IPS DF 6.9 (cell line): ENCODE data around the gene BCAS3.
A peak's percentile ranks its signal among the peaks of the same experiment; 100 is the strongest.

Experiments used
- DNase-seq: peaks from one replicate; pipeline ENCODE4 v3.0.0-alpha.2; 2013; ENCODE audit warnings: low read depth, low spot score
- H3K27ac ChIP-seq: one replicate; pipeline ENCODE4 v1.5.1; 2013; ENCODE audit warnings: low read length, control low read depth
- H3K27me3 ChIP-seq: 2 replicates; pipeline ENCODE4 v1.6.1; 2013; ENCODE audit warnings: mild to moderate bottlenecking, low read length; ENCODE audit not compliant: control insufficient read depth, insufficient read depth
- H3K36me3 ChIP-seq: 2 replicates; pipeline ENCODE4 v1.6.1; 2013; ENCODE audit warnings: low read length; ENCODE audit not compliant: control insufficient read depth, insufficient read depth
- H3K4me1 ChIP-seq: 2 replicates; pipeline ENCODE4 v1.6.1; 2013; ENCODE audit warnings: low read length; ENCODE audit not compliant: control insufficient read depth, insufficient read depth
- H3K4me3 ChIP-seq: 2 replicates; pipeline ENCODE4 v1.5.1; 2013; ENCODE audit warnings: mild to moderate bottlenecking, low read length
- H3K9me3 ChIP-seq: 2 replicates; pipeline ENCODE4 v1.6.1; 2013; ENCODE audit warnings: low read length, inconsistent platforms; ENCODE audit not compliant: control insufficient read depth, insufficient read depth
- WGBS: extraction: QIAGEN DNeasy Blood & Tissue Kit; methylation state at CpG from one replicate; pipeline ENCODE4 v1.1.7; 2013; ENCODE audit warnings: mixed read lengths, missing lambda C conversion rate; ENCODE audit not compliant: insufficient read length, insufficient coverage; 5-methylcytosine and 5-hydroxymethylcytosine counted together

The BCAS3 gene

GRCh38 chr17:61390479-61390791, 712.8 kb downstream of the BCAS3 start:
- no peaks in the 10 kb centered on the region for H3K9me3 ChIP-seq
- H3K36me3 ChIP-seq: no peaks in the 10 kb centered on the region
- no CpG with 5 or more reads among the region's 11 CpGs for WGBS
- peaks cover 14% of the 10 kb centered on the region for H3K27me3 ChIP-seq
- H3K4me3 ChIP-seq: no peak overlapping the region
- H3K27ac ChIP-seq: no peak overlapping the region
- DNase-seq: no peak
- H3K4me1 ChIP-seq: 0 out of 2 replicates have a peak, but pooled peaks cover 2% of the 10 kb centered on the region

GRCh38 chr17:61391595-61392291, 714.1 kb downstream of the BCAS3 start:
- peaks cover 25% of the 10 kb centered on the region for H3K27me3 ChIP-seq
- DNase-seq: no peak
- no peaks in the 10 kb centered on the region for H3K36me3 ChIP-seq
- no peaks in the 10 kb centered on the region for H3K9me3 ChIP-seq
- no peak overlapping the region for H3K4me3 ChIP-seq
- H3K4me1 ChIP-seq: peaks cover 8% of the 10 kb centered on the region
- no CpG with 5 or more reads among the region's 19 CpGs for WGBS
- no peak overlapping the region for H3K27ac ChIP-seq

- no CpG with 5 or more reads among the region's 3 CpGs for WGBS
- no peaks in the 10 kb centered on the region for H3K36me3 ChIP-seq
- H3K4me1 ChIP-seq: peaks cover 9% of the 10 kb centered on the region
- no peak overlapping the region for H3K27ac ChIP-seq
- no peak for DNase-seq
- no peak overlapping the region for H3K4me3 ChIP-seq
- H3K9me3 ChIP-seq: no peaks in the 10 kb centered on the region
- peaks cover 32% of the 10 kb centered on the region for H3K27me3 ChIP-seq
Measured at GRCh38 chr17:61392679-61393078, 715.0 kb downstream of the BCAS3 start.

- no peak overlapping the region for H3K4me3 ChIP-seq
- H3K9me3 ChIP-seq: no peaks in the 10 kb centered on the region
- DNase-seq: no peak
- H3K27me3 ChIP-seq: peaks cover 40% of the 10 kb centered on the region
- no CpG with 5 or more reads among the region's 3 CpGs for WGBS
- H3K36me3 ChIP-seq: no peaks in the 10 kb centered on the region
- H3K4me1 ChIP-seq: peaks cover 9% of the 10 kb centered on the region
- no peak overlapping the region for H3K27ac ChIP-seq
Measured at GRCh38 chr17:61393550-61393903, 715.9 kb downstream of the BCAS3 start.

GRCh38 chr17:61393904-61394629, 716.4 kb downstream of the BCAS3 start:
- Histone ChIP-seq H3K27ac (no peak overlapping the region), H3K36me3 (no peaks in the 10 kb centered on the region), H3K4me3 (no peak overlapping the region), H3K9me3 (no peaks in the 10 kb centered on the region), H3K27me3 (peaks cover 46% of the 10 kb centered on the region), H3K4me1 (peaks cover 9% of the 10 kb centered on the region)
- no peak for DNase-seq
- no CpG with 5 or more reads among the region's 7 CpGs for WGBS

- Histone ChIP-seq H3K4me1 (peaks cover 11% of the 10 kb centered on the region), H3K27ac (no peak overlapping the region), H3K36me3 (no peaks in the 10 kb centered on the region), H3K9me3 (no peaks in the 10 kb centered on the region), H3K27me3 (peaks cover 51% of the 10 kb centered on the region), H3K4me3 (no peak overlapping the region)
- DNase-seq: no peak
- WGBS: no CpG with 5 or more reads among the region's 10 CpGs
Measured at GRCh38 chr17:61394630-61395408, 717.2 kb downstream of the BCAS3 start.

GRCh38 chr17:61395409-61395982, 717.8 kb downstream of the BCAS3 start:
- Histone ChIP-seq H3K36me3 (no peaks in the 10 kb centered on the region), H3K27me3 (peaks cover 53% of the 10 kb centered on the region), H3K4me3 (peak overlapping the region; percentile 7; the same call in 1 of the 2 replicates), H3K9me3 (no peaks in the 10 kb centered on the region), H3K27ac (no peak overlapping the region), H3K4me1 (peaks cover 11% of the 10 kb centered on the region)
- DNase-seq: no peak
- no CpG with 5 or more reads among the region's 38 CpGs for WGBS

GRCh38 chr17:61395983-61396585, 718.4 kb downstream of the BCAS3 start:
- Histone ChIP-seq H3K4me3 (peak overlapping the region; percentile 7; the same call in 1 of the 2 replicates), H3K27ac (no peak overlapping the region), H3K36me3 (no peaks in the 10 kb centered on the region), H3K27me3 (peaks cover 59% of the 10 kb centered on the region), H3K9me3 (no peaks in the 10 kb centered on the region), H3K4me1 (peaks cover 11% of the 10 kb centered on the region)
- WGBS: no CpG with 5 or more reads among the region's 63 CpGs
- DNase-seq: no peak

GRCh38 chr17:61396586-61397085, 719.0 kb downstream of the BCAS3 start:
- H3K27ac ChIP-seq: no peak overlapping the region
- WGBS: no CpG with 5 or more reads among the region's 46 CpGs
- H3K9me3 ChIP-seq: no peaks in the 10 kb centered on the region
- peaks cover 11% of the 10 kb centered on the region for H3K4me1 ChIP-seq
- H3K4me3 ChIP-seq: peak overlapping the region; percentile 4; the same call in 1 of the 2 replicates
- DNase-seq: no peak
- no peaks in the 10 kb centered on the region for H3K36me3 ChIP-seq
- H3K27me3 ChIP-seq: peaks cover 65% of the 10 kb centered on the region
